Measurements from ENCODE around the gene RNF157.

Gene RNF157

GRCh38 chr17:76182016-76182764, 58.1 kb downstream of the RNF157 start:
- TF ChIP-seq FOXP2 (optimal IDR thresholded peaks at IDR 0.05; ENCODE audit: control extremely low read depth, extremely low read length, insufficient read depth) = no peak
- no peak for TF ChIP-seq EZH2 (IDR thresholded peaks at IDR 0.05)
- TF ChIP-seq POLR2AphosphoS5 (IDR thresholded peaks at IDR 0.05; ENCODE audit: borderline replicate concordance, low read depth, low read length) = no peak
- no peak overlapping the region for H3K4me3 ChIP-seq
- peak; percentile 79 for DNase-seq (ENCODE audit: low read depth, low spot score)
- H3K27ac ChIP-seq = no peak overlapping the region
- H3K36me3 ChIP-seq (ENCODE audit: insufficient read depth, low read length) = no peaks in the 10 kb centered on the region
- no peak overlapping the region for H3K9ac ChIP-seq (ENCODE audit: insufficient read length)
- no peaks in the 10 kb centered on the region for H3K9me3 ChIP-seq (ENCODE audit: low read depth, low read length)

GRCh38 chr17:76179496-76180467, 60.5 kb downstream of the RNF157 start:
- H3K4me3 ChIP-seq = no peak overlapping the region
- H3K9ac ChIP-seq (ENCODE audit: insufficient read length) = no peak overlapping the region
- H3K9me3 ChIP-seq (ENCODE audit: low read depth, low read length) = no peaks in the 10 kb centered on the region
- H3K36me3 ChIP-seq (ENCODE audit: insufficient read depth, low read length) = no peaks in the 10 kb centered on the region
- TF ChIP-seq POLR2AphosphoS5 (IDR thresholded peaks at IDR 0.05; ENCODE audit: borderline replicate concordance, low read depth, low read length) = no peak
- no peak for TF ChIP-seq EZH2 (IDR thresholded peaks at IDR 0.05)
- no peak for TF ChIP-seq FOXP2 (optimal IDR thresholded peaks at IDR 0.05; ENCODE audit: control extremely low read depth, extremely low read length, insufficient read depth)
- no peak for DNase-seq (ENCODE audit: low read depth, low spot score)
- no peak overlapping the region; the same call in 1 of the 2 replicates for H3K27ac ChIP-seq

GRCh38 chr17:76178124-76178523, 62.2 kb downstream of the RNF157 start:
- Histone ChIP-seq H3K27ac (no peak overlapping the region), H3K9me3 (ENCODE audit: low read depth, low read length) (no peaks in the 10 kb centered on the region), H3K36me3 (ENCODE audit: insufficient read depth, low read length) (no peaks in the 10 kb centered on the region), H3K9ac (ENCODE audit: insufficient read length) (no peak overlapping the region), H3K4me3 (no peak overlapping the region)
- TF ChIP-seq FOXP2 (optimal IDR thresholded peaks at IDR 0.05; ENCODE audit: control extremely low read depth, extremely low read length, insufficient read depth) = no peak
- no peak for TF ChIP-seq EZH2 (IDR thresholded peaks at IDR 0.05)
- no peak for TF ChIP-seq POLR2AphosphoS5 (IDR thresholded peaks at IDR 0.05; ENCODE audit: borderline replicate concordance, low read depth, low read length)
- no peak for DNase-seq (ENCODE audit: low read depth, low spot score)

GRCh38 chr17:76176701-76177574, 63.4 kb downstream of the RNF157 start:
- Histone ChIP-seq H3K4me3 (no peak overlapping the region), H3K9me3 (ENCODE audit: low read depth, low read length) (no peaks in the 10 kb centered on the region), H3K36me3 (ENCODE audit: insufficient read depth, low read length) (no peaks in the 10 kb centered on the region), H3K9ac (ENCODE audit: insufficient read length) (no peak overlapping the region), H3K27ac (no peak overlapping the region)
- DNase-seq (ENCODE audit: low read depth, low spot score) = no peak
- TF ChIP-seq POLR2AphosphoS5 (IDR thresholded peaks at IDR 0.05; ENCODE audit: borderline replicate concordance, low read depth, low read length) (no peak), EZH2 (IDR thresholded peaks at IDR 0.05) (no peak), FOXP2 (optimal IDR thresholded peaks at IDR 0.05; ENCODE audit: control extremely low read depth, extremely low read length, insufficient read depth) (no peak)

GRCh38 chr17:76174037-76174436, 66.3 kb downstream of the RNF157 start:
- Histone ChIP-seq H3K9me3 (ENCODE audit: low read depth, low read length) (no peaks in the 10 kb centered on the region), H3K9ac (ENCODE audit: insufficient read length) (no peak overlapping the region), H3K27ac (no peak overlapping the region), H3K36me3 (ENCODE audit: insufficient read depth, low read length) (no peaks in the 10 kb centered on the region), H3K4me3 (no peak overlapping the region)
- no peak for DNase-seq (ENCODE audit: low read depth, low spot score)
- TF ChIP-seq POLR2AphosphoS5 (IDR thresholded peaks at IDR 0.05; ENCODE audit: borderline replicate concordance, low read depth, low read length) (no peak), EZH2 (IDR thresholded peaks at IDR 0.05) (no peak), FOXP2 (optimal IDR thresholded peaks at IDR 0.05; ENCODE audit: control extremely low read depth, extremely low read length, insufficient read depth) (no peak)

- H3K4me3 ChIP-seq = no peak overlapping the region
- H3K9me3 ChIP-seq (ENCODE audit: low read depth, low read length) = no peaks in the 10 kb centered on the region
- no peak overlapping the region for H3K27ac ChIP-seq
- no peak overlapping the region for H3K9ac ChIP-seq (ENCODE audit: insufficient read length)
- H3K36me3 ChIP-seq (ENCODE audit: insufficient read depth, low read length) = no peaks in the 10 kb centered on the region
- DNase-seq (ENCODE audit: low read depth, low spot score) = no peak
- TF ChIP-seq FOXP2 (optimal IDR thresholded peaks at IDR 0.05; ENCODE audit: control extremely low read depth, extremely low read length, insufficient read depth) (no peak), EZH2 (IDR thresholded peaks at IDR 0.05) (no peak), POLR2AphosphoS5 (IDR thresholded peaks at IDR 0.05; ENCODE audit: borderline replicate concordance, low read depth, low read length) (no peak)
Measured at GRCh38 chr17:76173474-76173873, 66.8 kb downstream of the RNF157 start.

- no peaks in the 10 kb centered on the region for H3K9me3 ChIP-seq (ENCODE audit: low read depth, low read length)
- no peaks in the 10 kb centered on the region for H3K36me3 ChIP-seq (ENCODE audit: insufficient read depth, low read length)
- DNase-seq (ENCODE audit: low read depth, low spot score) = no peak
- no peak overlapping the region for H3K4me3 ChIP-seq
- H3K27ac ChIP-seq = no peak overlapping the region
- no peak overlapping the region for H3K9ac ChIP-seq (ENCODE audit: insufficient read length)
- TF ChIP-seq EZH2 (IDR thresholded peaks at IDR 0.05) (no peak), POLR2AphosphoS5 (IDR thresholded peaks at IDR 0.05; ENCODE audit: borderline replicate concordance, low read depth, low read length) (no peak), FOXP2 (optimal IDR thresholded peaks at IDR 0.05; ENCODE audit: control extremely low read depth, extremely low read length, insufficient read depth) (no peak)
Measured at GRCh38 chr17:76171706-76172105, 68.6 kb downstream of the RNF157 start.
